Esophagus squamous epithelium (tissue), 4 donors: ENCODE results near the gene OR13D1.

Experiments used
- POLR2A ChIP-seq, 4 donors: fragments of 450-650 bp; IDR thresholded peaks; one replicate each; pipeline ENCODE4 v1.6.1; 2017; ENCODE audit warnings: antibody characterized with exemption in 4 of 4, mild to moderate bottlenecking in 4 of 4, moderate library complexity in 3 of 4
- TF ChIP-seq, protein P1 (sequence below), 6 experiments: fragments of 450-650 bp in 4 of 6; fragments of 200-600 bp in 2 of 6; sonication (generic) in 2 of 6; IDR thresholded peaks; one replicate each; pipeline ENCODE4 v1.5.1; 2016 to 2019; ENCODE audit warnings: antibody characterized with exemption in 6 of 6, mild to moderate bottlenecking in 4 of 6, moderate library complexity in 4 of 6

DNA sequence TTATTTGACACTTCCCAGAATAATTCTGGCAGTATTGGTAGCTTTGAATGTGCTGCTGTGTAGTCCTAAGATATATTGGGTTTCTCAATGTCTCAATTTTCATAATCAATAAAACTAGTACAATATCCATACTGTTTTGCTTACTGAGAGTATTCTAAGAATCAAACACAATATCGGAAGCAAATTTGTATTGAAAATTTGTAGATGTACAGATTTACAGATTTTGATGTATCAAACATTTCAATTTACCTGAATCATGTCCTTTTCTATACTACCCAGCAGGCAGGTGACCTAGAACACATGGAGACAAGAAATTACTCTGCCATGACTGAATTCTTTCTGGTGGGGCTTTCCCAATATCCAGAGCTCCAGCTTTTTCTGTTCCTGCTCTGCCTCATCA, at the start of gene OR13D1:
- TF ChIP-seq, protein P1, sequence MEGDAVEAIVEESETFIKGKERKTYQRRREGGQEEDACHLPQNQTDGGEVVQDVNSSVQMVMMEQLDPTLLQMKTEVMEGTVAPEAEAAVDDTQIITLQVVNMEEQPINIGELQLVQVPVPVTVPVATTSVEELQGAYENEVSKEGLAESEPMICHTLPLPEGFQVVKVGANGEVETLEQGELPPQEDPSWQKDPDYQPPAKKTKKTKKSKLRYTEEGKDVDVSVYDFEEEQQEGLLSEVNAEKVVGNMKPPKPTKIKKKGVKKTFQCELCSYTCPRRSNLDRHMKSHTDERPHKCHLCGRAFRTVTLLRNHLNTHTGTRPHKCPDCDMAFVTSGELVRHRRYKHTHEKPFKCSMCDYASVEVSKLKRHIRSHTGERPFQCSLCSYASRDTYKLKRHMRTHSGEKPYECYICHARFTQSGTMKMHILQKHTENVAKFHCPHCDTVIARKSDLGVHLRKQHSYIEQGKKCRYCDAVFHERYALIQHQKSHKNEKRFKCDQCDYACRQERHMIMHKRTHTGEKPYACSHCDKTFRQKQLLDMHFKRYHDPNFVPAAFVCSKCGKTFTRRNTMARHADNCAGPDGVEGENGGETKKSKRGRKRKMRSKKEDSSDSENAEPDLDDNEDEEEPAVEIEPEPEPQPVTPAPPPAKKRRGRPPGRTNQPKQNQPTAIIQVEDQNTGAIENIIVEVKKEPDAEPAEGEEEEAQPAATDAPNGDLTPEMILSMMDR (IDR thresholded peaks at IDR 0.05): no peak
- TF ChIP-seq POLR2A (IDR thresholded peaks at IDR 0.05): no peak
